Right atrium auricular region (tissue), 2 donors: Measurements from ENCODE around the gene GLRA2. TPM values are rescaled to one million over a fixed set of nuclear protein-coding genes. Genes with fewer than 3 reads are reported as not detected.
"Not testable (repeated sequence)": the region's sequence is repeated elsewhere in the genome, so short reads cannot be mapped to it uniquely, and the experiment has no call there.

Source experiments
- DNase-seq: peaks from one replicate; pipeline ENCODE4 v3.0.0-alpha.2; 2019; ENCODE audit warnings: low spot score
- H3K27ac ChIP-seq, 2 donors: fragments of 200-600 bp; sonication (generic); 1 replicate in 1 of 2; 2 replicates in 1 of 2; pipeline ENCODE4 v1.5.1; 2016 to 2019
- H3K27me3 ChIP-seq, 2 donors: fragments of 200-600 bp; sonication (generic); one replicate each; pipeline versions ENCODE4 v1.5.1 to v1.6.0; 2017 to 2019
- H3K36me3 ChIP-seq: fragments of 200-600 bp; sonication (generic); one replicate; pipeline ENCODE4 v1.5.1; 2016
- H3K4me1 ChIP-seq, 2 donors: fragments of 200-600 bp; sonication (generic); one replicate each; pipeline versions ENCODE4 v1.5.1 to v1.6.0; 2017 to 2019
- H3K4me3 ChIP-seq, 2 donors: fragments of 200-600 bp; sonication (generic); 1 replicate in 1 of 2; 2 replicates in 1 of 2; pipeline ENCODE4 v1.5.1; 2017 to 2019; ENCODE audit warnings: mild to moderate bottlenecking in 1 of 2, moderate library complexity in 1 of 2
- H3K9me3 ChIP-seq, 2 donors: fragments of 200-600 bp; sonication (generic); one replicate each; pipeline ENCODE4 v1.5.1; 2019
- total RNA-seq, 2 donors: library from RNA; depleted of rRNA; stranded (reverse); fragments of >200 nt; gene quantifications; one replicate each; pipeline ENCODE4 v1.1.0, GENCODE V29; 2016
- TF ChIP-seq, protein P1 (sequence below), 2 donors: fragments of 200-600 bp; sonication (generic); IDR thresholded peaks; one replicate each; pipeline ENCODE4 v1.5.1; 2019; ENCODE audit warnings: antibody characterized with exemption in 2 of 2

GLRA2 gene
- total RNA-seq, 2 donors from 2014 or later: not detected

DNA sequence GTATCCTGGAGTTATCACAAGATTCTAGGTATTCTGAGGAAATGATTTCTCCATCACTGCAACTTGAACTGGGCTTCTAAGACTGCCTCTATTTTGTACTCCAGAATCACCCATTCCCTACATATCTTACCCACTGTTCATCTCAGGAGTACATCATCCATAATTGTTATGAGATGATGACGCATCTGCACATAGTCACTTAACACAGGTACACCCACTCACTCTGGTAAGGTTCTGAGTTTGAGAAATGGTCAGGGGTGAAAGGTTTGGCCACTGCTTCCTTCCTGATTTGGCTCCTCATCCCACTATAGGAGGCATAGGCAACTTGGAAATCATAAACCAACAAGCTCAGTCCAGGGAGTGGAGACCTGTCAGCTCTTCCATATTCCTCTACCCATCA lies 143.9 kb downstream of the GLRA2 start:
- no peak for DNase-seq
- Histone ChIP-seq H3K27me3 (no peaks in the 10 kb centered on the region), H3K9me3 (no peaks in the 10 kb centered on the region), H3K27ac (no peak overlapping the region), H3K4me1 (no peaks in the 10 kb centered on the region), H3K4me3 (no peak overlapping the region), H3K36me3 (no peaks in the 10 kb centered on the region)
- TF ChIP-seq, protein P1, sequence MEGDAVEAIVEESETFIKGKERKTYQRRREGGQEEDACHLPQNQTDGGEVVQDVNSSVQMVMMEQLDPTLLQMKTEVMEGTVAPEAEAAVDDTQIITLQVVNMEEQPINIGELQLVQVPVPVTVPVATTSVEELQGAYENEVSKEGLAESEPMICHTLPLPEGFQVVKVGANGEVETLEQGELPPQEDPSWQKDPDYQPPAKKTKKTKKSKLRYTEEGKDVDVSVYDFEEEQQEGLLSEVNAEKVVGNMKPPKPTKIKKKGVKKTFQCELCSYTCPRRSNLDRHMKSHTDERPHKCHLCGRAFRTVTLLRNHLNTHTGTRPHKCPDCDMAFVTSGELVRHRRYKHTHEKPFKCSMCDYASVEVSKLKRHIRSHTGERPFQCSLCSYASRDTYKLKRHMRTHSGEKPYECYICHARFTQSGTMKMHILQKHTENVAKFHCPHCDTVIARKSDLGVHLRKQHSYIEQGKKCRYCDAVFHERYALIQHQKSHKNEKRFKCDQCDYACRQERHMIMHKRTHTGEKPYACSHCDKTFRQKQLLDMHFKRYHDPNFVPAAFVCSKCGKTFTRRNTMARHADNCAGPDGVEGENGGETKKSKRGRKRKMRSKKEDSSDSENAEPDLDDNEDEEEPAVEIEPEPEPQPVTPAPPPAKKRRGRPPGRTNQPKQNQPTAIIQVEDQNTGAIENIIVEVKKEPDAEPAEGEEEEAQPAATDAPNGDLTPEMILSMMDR (IDR thresholded peaks at IDR 0.05): no peak

- H3K27ac ChIP-seq: no peak overlapping the region
- no peaks in the 10 kb centered on the region for H3K27me3 ChIP-seq
- H3K4me1 ChIP-seq: no peaks in the 10 kb centered on the region
- H3K4me3 ChIP-seq: no peak overlapping the region
- DNase-seq: no peak
- TF ChIP-seq, protein P1 (IDR thresholded peaks at IDR 0.05): no peak
- no peaks in the 10 kb centered on the region for H3K9me3 ChIP-seq
- no peaks in the 10 kb centered on the region for H3K36me3 ChIP-seq
Measured at GRCh38 chrX:14673764-14674163, 144.4 kb downstream of the GLRA2 start.

- H3K4me1 ChIP-seq: no peaks in the 10 kb centered on the region
- H3K27me3 ChIP-seq: no peaks in the 10 kb centered on the region
- H3K9me3 ChIP-seq: no peaks in the 10 kb centered on the region
- H3K4me3 ChIP-seq: no peak overlapping the region
- H3K36me3 ChIP-seq: no peaks in the 10 kb centered on the region
- no peak overlapping the region for H3K27ac ChIP-seq
- no peak for DNase-seq
- TF ChIP-seq, protein P1 (IDR thresholded peaks at IDR 0.05): no peak
Measured at GRCh38 chrX:14675500-14675899, 146.2 kb downstream of the GLRA2 start.

GRCh38 chrX:14676431-14676830 lies 147.1 kb downstream of the GLRA2 start:
- Histone ChIP-seq H3K4me1 (no peaks in the 10 kb centered on the region), H3K9me3 (no peaks in the 10 kb centered on the region), H3K36me3 (no peaks in the 10 kb centered on the region), H3K27ac (no peak overlapping the region), H3K4me3 (no peak overlapping the region), H3K27me3 (no peaks in the 10 kb centered on the region)
- no peak for DNase-seq
- TF ChIP-seq, protein P1 (IDR thresholded peaks at IDR 0.05): no peak

- H3K27me3 ChIP-seq, H3K36me3 ChIP-seq, H3K4me1 ChIP-seq, DNase-seq, H3K9me3 ChIP-seq, H3K27ac ChIP-seq, H3K4me3 ChIP-seq: not testable (repeated sequence)
Measured at GRCh38 chrX:14688331-14688730, 159.0 kb downstream of the GLRA2 start.

DNA sequence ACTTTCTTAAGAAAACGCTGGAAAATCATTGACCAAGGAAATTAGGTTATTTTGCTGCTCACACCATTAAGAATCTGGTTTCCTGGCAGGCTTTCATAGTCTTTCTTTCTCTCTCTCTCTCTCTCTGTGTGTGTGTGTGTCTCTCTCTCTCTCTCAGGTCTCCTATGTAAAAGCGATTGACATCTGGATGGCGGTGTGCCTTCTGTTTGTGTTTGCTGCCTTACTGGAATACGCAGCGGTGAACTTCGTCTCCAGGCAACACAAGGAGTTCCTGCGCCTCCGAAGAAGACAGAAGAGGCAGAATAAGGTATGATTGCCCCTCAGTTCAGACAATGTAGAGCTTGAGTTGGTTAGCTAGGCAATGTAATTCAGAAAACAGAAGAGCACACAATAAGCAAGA lies 161.2 kb downstream of the GLRA2 start:
- no peaks in the 10 kb centered on the region for H3K36me3 ChIP-seq
- no peaks in the 10 kb centered on the region for H3K27me3 ChIP-seq
- no peaks in the 10 kb centered on the region for H3K9me3 ChIP-seq
- TF ChIP-seq, protein P1 (IDR thresholded peaks at IDR 0.05): no peak
- no peaks in the 10 kb centered on the region for H3K4me1 ChIP-seq
- H3K27ac ChIP-seq: no peak overlapping the region
- no peak overlapping the region for H3K4me3 ChIP-seq
- DNase-seq: no peak
